Heart left ventricle (tissue), 16 donors: Measurements from ENCODE around the gene PSMD11. TPM values are rescaled to one million over a fixed set of nuclear protein-coding genes. Genes with fewer than 3 reads are reported as not detected.

Experiments
- ATAC-seq, 4 donors: fragments of 200-7000 bp; cut with Tn5 transposase; one replicate each; pipeline ENCODE4 v1.9.1; 2020 to 2022; ENCODE audit warnings: moderate library complexity in 4 of 4, mild to moderate bottlenecking in 3 of 4, moderate number of reproducible peaks in 1 of 4
- DNase-seq, 5 donors: peaks; one replicate each; pipeline ENCODE4 v3.0.0-alpha.2; 2020
- H3K27ac ChIP-seq, 12 donors: fragments of 200-600 bp; sonication (generic) in 4 of 12; one replicate each; pipeline versions ENCODE4 v1.5.0 to v1.8.0; 2016 to 2022; ENCODE audit warnings: mild to moderate bottlenecking in 2 of 12
- H3K27me3 ChIP-seq, 9 donors: fragments of 200-600 bp; sonication (generic) in 2 of 9; one replicate each; pipeline versions ENCODE4 v1.5.1 to v1.8.0; 2016 to 2022; ENCODE audit warnings: mild to moderate bottlenecking in 3 of 9
- H3K36me3 ChIP-seq, 9 donors: fragments of 200-600 bp; sonication (generic) in 2 of 9; one replicate each; pipeline versions ENCODE4 v1.5.0 to v1.8.0; 2018 to 2022; ENCODE audit warnings: mild to moderate bottlenecking in 2 of 9
- H3K4me1 ChIP-seq, 12 donors: fragments of 200-600 bp; sonication (generic) in 4 of 12; one replicate each; pipeline versions ENCODE4 v1.5.0 to v1.8.0; 2016 to 2022; ENCODE audit warnings: mild to moderate bottlenecking in 3 of 12
- H3K4me3 ChIP-seq, 12 donors: fragments of 200-600 bp; sonication (generic) in 4 of 12; one replicate each; pipeline versions ENCODE4 v1.5.0 to v1.8.0; 2017 to 2022; ENCODE audit warnings: mild to moderate bottlenecking in 9 of 12, moderate library complexity in 4 of 12
- H3K9me3 ChIP-seq, 12 donors: fragments of 200-600 bp; sonication (generic) in 4 of 12; one replicate each; pipeline versions ENCODE4 v1.5.0 to v1.8.0; 2016 to 2022; ENCODE audit warnings: mild to moderate bottlenecking in 1 of 12
- POLR2A ChIP-seq, 2 donors: fragments of 450-650 bp; IDR thresholded peaks; one replicate each; pipeline ENCODE4 v1.6.1; 2017; ENCODE audit warnings: antibody characterized with exemption in 2 of 2, mild to moderate bottlenecking in 2 of 2, moderate library complexity in 2 of 2
- WGBS, 4 donors: extraction: QIAGEN DNeasy Blood & Tissue Kit in 2 of 4; methylation state at CpG; one replicate each; pipeline versions ENCODE4 v1.1.5 to v1.1.7; 2013 to 2018; 5-methylcytosine and 5-hydroxymethylcytosine counted together
- intact Hi-C, 10 donors: fragments of 100-400 bp; cut with DNase I; formaldehyde crosslinking; loops; one replicate each; pipeline versions ENCODE4 v1.11.1 to v1.14.2; 2022
- polyA plus RNA-seq, 2 donors: library from polyadenylated mRNA; stranded (reverse); fragments of 200-250 nt; gene quantifications; one replicate each; pipeline ENCODE4 v1.2.3, GENCODE V29; 2013
- total RNA-seq, 9 donors: library from RNA; depleted of rRNA in 2 of 9; stranded (reverse); fragments of >200 nt in 2 of 9; fragmentation: NEBNext Ultra II Directional in 3 of 9; extraction: Animal tissue kit (Norgen Biotek cat#: 25700) in 3 of 9; gene quantifications; one replicate each; pipeline versions ENCODE4 v1.1.0 to v1.2.4, GENCODE V29; 2016 to 2023
- TF ChIP-seq, protein P1 (sequence below), 12 donors: fragments of 200-600 bp; sonication (generic) in 4 of 12; IDR thresholded peaks; one replicate each; pipeline versions ENCODE4 v1.5.0 to v1.8.0; 2018 to 2022; ENCODE audit warnings: antibody characterized with exemption in 12 of 12, mild to moderate bottlenecking in 5 of 12
- donor health status: ischemic (EF 13 %, LVEDD 7.1; RV severe dilation, severe dysfunction).
- donor health status: healthy with polysubstance abuse.
- donor health status: DM: no; HTN: yes; CAD: no.
- donor health status: DM: no; HTN: no; CAD: no.
- donor health status: ischemic (EF 25% LVEDD 6.9; RV normal size, moderate dysfunction).
- donor health status: ischemic (EF 25% LVEDD 5.7; RV mildly dilated, moderate dysfunction).
- donor health status: healthy.
- donor health status: DM: yes; HTN: yes; CAD: no.
- donor health status: ischemic (EF 35%, LVEDD 5.7; RV mildly dilated, moderate dysfunction).
- donor health status: nonischemic (EF 11% LVEDD 7.7; RV severe dilation, severe dysfunction).
- donor health status: DM: yes; HTN: yes; CAD: no.
- donor health status: PGD.
- donor health status: ischemic (EF 29% LVEDD 5.4; RV normal size, mild dysfunction).
- donor health status: nonischemic (EF 23%, LVEDD 6.1; RV moderate dilation, normal function).

The PSMD11 gene
- total and polyA plus RNA-seq, 11 donors = 52.7 to 94.8 (median 72.8) TPM

DNA sequence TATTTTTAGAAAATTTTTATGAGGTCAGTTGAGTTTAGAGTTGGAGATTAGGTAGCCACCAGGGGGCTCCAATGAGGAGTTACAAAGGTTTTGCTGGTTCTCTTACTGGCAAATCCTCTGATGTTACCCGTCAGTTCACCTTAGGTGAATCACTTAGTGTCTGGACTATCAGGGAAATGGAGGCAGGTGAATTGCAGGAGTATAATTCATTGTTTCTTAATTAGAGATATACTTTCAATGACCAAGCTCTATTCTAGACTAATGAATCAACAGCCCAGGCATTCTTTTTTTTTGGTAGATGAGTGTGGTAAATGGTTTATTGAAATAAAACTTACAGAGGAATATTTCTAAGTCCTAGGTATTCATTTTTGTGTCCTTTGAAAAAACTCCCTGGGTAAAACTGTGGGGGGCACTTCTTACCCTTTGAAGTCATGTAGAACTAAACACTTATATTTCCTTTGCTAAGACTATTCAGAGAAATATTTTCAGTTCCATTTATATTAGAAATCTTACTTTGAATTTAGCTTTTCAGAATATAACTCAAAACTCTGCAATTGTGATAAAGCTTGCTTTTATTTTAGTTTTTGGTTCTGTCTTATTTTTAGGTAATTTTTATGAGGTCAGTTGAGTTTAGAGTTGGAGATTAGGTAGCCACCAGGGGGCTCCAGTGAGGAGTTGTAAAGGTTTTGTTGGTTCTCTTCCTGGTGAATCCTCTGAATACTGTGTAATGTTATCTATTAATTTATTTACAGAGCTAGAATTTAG, 17.7 kb downstream of the PSMD11 start:
- Histone ChIP-seq H3K9me3 (no peaks in the 10 kb centered on the region), H3K4me1 (peaks cover 0 to 13% (median 0%) of the 10 kb centered on the region in 12 donors), H3K27ac (no peak overlapping the region), H3K36me3 (peaks cover 0 to 100% (median 90%) of the 10 kb centered on the region in 9 donors), H3K4me3 (no peak overlapping the region), H3K27me3 (no peaks in the 10 kb centered on the region)
- intact Hi-C loops = loop anchor here in 7 of 10 donors (2.0 to 10.0 kb wide), 4 partner anchors 63 to 295 kb away; no protein-coding TSS in a partner anchor
- WGBS, 4 donors = 35 to 48% (median 43%) methylated on average over 1 of the region's 1 CpG
- TF ChIP-seq, protein P1, sequence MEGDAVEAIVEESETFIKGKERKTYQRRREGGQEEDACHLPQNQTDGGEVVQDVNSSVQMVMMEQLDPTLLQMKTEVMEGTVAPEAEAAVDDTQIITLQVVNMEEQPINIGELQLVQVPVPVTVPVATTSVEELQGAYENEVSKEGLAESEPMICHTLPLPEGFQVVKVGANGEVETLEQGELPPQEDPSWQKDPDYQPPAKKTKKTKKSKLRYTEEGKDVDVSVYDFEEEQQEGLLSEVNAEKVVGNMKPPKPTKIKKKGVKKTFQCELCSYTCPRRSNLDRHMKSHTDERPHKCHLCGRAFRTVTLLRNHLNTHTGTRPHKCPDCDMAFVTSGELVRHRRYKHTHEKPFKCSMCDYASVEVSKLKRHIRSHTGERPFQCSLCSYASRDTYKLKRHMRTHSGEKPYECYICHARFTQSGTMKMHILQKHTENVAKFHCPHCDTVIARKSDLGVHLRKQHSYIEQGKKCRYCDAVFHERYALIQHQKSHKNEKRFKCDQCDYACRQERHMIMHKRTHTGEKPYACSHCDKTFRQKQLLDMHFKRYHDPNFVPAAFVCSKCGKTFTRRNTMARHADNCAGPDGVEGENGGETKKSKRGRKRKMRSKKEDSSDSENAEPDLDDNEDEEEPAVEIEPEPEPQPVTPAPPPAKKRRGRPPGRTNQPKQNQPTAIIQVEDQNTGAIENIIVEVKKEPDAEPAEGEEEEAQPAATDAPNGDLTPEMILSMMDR (IDR thresholded peaks at IDR 0.05) = peak; percentile 41 to 67 (median 54)
- no peak for TF ChIP-seq POLR2A (IDR thresholded peaks at IDR 0.05)
- peak in 2 of 5 donors; percentile 32 to 35 for DNase-seq
- peak in 2 of 4 donors; percentile 50 to 64 for ATAC-seq

DNA sequence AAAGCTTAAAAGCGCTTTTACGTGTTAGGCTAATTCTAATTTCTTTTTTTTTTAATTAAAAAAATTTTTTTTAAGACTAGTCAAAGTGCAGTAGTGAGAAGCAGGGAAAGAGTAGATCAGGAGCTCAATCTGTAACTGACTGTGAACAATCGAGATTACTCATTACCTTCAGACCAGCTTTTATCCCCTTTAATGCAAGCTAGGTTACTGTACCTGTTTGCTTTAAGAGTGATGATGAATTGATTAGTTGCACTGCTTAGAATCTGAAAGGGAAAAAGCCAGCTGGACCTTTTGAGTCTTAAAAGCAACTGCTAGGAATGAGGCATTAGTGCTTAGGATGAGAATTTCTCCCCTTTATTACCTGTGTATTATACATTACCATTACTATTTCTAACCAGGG, 19.0 kb downstream of the PSMD11 start:
- ATAC-seq = no peak
- peaks cover 0 to 100% (median 90%) of the 10 kb centered on the region in 9 donors for H3K36me3 ChIP-seq
- no peak overlapping the region for H3K27ac ChIP-seq
- DNase-seq = no peak
- TF ChIP-seq, protein P1 (IDR thresholded peaks at IDR 0.05) = no peak
- no peak for TF ChIP-seq POLR2A (IDR thresholded peaks at IDR 0.05)
- intact Hi-C loops = loop anchor here in 7 of 10 donors (5.0 to 10.0 kb wide), 3 partner anchors 61 to 294 kb away; no protein-coding TSS in a partner anchor
- no peaks in the 10 kb centered on the region for H3K9me3 ChIP-seq
- no peak overlapping the region for H3K4me3 ChIP-seq
- 91 to 97% (median 93%) methylated on average over 3 of the region's 3 CpGs for WGBS, 4 donors
- H3K4me1 ChIP-seq = peaks cover 0 to 13% (median 0%) of the 10 kb centered on the region in 12 donors
- H3K27me3 ChIP-seq = no peaks in the 10 kb centered on the region

DNA sequence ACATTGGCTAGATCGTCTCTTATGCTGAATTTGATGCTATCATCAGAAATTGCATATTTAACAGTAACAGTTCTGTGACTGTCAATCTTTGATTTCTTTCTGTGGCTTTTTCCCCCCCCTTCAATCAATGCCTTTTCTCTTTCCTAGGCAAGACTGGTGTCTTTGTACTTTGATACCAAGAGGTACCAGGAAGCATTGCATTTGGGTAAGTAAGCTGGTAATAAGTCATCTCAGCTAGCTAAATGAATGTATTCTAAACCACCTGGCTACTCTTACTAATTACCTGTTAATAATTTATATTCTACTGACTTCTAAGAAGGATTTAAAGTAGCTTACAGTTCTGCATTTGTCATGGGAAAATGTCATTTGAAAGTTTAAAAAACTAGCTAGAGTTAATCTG, 20.1 kb downstream of the PSMD11 start:
- Histone ChIP-seq H3K4me3 (no peak overlapping the region), H3K27ac (no peak overlapping the region), H3K9me3 (no peaks in the 10 kb centered on the region), H3K36me3 (peaks cover 2 to 100% (median 90%) of the 10 kb centered on the region in 9 donors), H3K4me1 (peaks cover 0 to 14% (median 0%) of the 10 kb centered on the region in 12 donors), H3K27me3 (no peaks in the 10 kb centered on the region)
- 76 to 87% (median 84%) methylated on average over 1 of the region's 1 CpG for WGBS, 4 donors
- no peak for DNase-seq
- intact Hi-C loops = loop anchor here in 7 of 10 donors (5.0 to 10.0 kb wide), 3 partner anchors 60 to 293 kb away; no protein-coding TSS in a partner anchor
- no peak for TF ChIP-seq POLR2A (IDR thresholded peaks at IDR 0.05)
- TF ChIP-seq, protein P1 (IDR thresholded peaks at IDR 0.05) = no peak
- ATAC-seq = no peak

DNA sequence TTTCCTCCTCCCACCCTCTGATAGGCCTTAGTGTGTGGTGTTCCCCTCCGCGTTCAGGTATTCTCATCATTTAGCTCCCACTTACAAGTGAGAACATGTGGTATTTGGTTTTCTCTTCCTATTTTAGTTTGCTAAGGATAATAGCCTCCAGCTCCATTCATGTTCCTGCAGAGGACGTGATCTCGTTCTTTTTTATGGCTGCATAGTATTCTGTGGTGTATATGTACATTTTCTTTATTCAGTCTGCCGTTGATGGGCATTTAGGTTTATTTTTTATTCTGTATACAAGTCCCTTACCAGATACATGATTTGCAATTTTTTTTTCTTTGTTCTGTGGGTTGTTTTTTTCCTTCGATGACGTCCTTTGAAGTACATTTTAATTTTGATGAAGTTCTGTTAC, 23.6 kb downstream of the PSMD11 start:
- DNase-seq (no peak), ATAC-seq (no peak)
- intact Hi-C loops = loop anchor here in 1 of 10 donors (10.0 kb wide), 1 partner anchor 57 kb away; no protein-coding TSS in a partner anchor
- H3K9me3 ChIP-seq = no peaks in the 10 kb centered on the region
- TF ChIP-seq POLR2A (IDR thresholded peaks at IDR 0.05) = no peak
- TF ChIP-seq, protein P1 (IDR thresholded peaks at IDR 0.05) = no peak
- peaks cover 0 to 18% (median 0%) of the 10 kb centered on the region in 12 donors for H3K4me1 ChIP-seq
- H3K27ac ChIP-seq = no peak overlapping the region
- peaks cover 5 to 100% (median 97%) of the 10 kb centered on the region in 9 donors for H3K36me3 ChIP-seq
- no peak overlapping the region for H3K4me3 ChIP-seq
- no peaks in the 10 kb centered on the region for H3K27me3 ChIP-seq
- WGBS, 4 donors = 97 to 99% (median 98%) methylated on average over 7 of the region's 7 CpGs
